Stimulated activated CD8-positive, alpha-beta memory T cell treated with anti-CD3 and anti-CD28 coated beads, Interleukin-15, amount 100 ng/mL, for 48 hours (primary cell): ENCODE data around the gene ODAD3.
"Not testable (repeated sequence)": the region's sequence is repeated elsewhere in the genome, so short reads cannot be mapped to it uniquely, and the experiment has no call there.

Source experiments
- DNase-seq, 2 donors: peaks; one replicate each; pipeline ENCODE4 v3.0.0-alpha.2; 2020; ENCODE audit warnings: low read depth in 2 of 2

ODAD3 gene

DNA sequence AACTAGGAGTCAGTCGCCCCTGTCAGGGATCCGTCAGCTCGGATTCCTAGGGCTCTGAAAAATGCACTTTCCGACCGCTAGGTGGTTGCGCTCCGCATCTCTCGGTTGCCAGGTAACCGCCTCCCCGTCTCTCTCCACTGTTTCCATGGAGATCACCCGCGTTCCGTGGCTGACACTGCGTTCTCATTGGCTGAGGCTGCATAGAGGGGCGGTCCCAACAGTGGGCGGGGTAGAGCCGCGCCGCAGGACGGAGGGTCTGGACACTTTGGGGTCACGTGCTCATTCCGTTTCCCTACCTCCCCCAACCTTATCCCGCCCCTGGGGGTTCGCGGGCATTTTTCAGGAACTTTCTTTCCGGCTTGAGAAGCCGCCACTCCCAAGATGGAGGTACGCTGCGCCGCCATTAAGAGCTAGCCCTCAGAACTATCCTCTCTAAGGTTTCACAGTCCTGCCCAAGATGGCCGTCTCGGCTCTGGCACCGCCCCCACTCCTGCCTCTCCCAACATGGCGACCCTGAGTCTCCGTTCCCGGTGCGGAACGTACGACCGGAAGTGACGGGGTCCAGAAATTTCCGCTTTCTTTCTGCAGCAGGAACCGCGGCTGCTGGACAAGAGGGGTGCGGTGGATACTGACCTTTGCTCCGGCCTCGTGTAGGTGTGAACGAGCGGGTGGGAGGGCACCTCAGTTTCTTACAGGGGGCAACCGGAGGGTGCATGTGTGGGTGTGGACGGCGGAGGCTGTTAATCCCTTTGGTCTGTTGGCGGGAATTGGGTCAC lies at the start of gene ODAD3, which contains the start of gene PRKCSH:
TSS of gene ODAD3 (minus strand) at position 65 of the 776 bp plus-strand sequence. CDS start 105 bp downstream, outside the sequence.
TSS of gene PRKCSH (plus strand) at position 579 of the 776 bp plus-strand sequence. CDS start 483 bp downstream, outside the sequence.
- peak; percentile 98 to 99 for DNase-seq

- DNase-seq, result no peak
Measured at GRCh38 chr19:11483366-11484111, 48.6 kb upstream of the ODAD3 start.

DNA sequence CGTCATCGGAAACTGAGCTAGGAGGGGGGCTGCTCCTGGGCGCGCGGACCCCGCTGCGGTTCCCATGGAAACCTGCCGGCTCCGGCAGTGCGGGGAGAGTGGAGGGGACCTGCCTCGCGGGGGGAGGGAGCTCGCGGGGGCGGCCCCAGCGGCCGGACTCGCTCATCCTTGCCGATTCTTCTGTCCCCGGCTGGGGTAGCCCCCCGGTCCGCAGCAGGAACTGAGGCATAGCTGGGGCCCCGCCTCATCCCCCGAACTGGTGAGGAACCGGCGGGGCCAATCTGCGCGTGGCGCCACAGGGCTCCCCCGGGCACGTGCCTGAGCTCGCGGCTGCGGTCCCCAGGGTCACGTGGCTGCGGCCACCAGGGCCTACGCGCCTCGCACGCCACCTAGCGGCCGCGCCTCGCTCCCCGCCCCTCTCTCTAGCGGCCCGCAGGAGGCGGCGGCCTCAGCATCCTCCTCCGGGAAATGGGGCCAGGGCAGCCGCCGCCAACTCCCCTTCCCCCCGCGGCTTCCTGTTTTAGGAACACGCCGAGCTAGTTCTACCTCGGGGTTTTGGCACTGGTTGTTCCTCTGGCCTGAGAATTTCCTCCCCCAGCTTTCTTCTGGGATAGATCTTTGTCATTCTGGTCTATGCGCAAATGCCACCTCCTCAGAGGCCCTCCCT lies 47.6 kb upstream of the ODAD3 start:
- peak; percentile 80 to 87 for DNase-seq

DNA sequence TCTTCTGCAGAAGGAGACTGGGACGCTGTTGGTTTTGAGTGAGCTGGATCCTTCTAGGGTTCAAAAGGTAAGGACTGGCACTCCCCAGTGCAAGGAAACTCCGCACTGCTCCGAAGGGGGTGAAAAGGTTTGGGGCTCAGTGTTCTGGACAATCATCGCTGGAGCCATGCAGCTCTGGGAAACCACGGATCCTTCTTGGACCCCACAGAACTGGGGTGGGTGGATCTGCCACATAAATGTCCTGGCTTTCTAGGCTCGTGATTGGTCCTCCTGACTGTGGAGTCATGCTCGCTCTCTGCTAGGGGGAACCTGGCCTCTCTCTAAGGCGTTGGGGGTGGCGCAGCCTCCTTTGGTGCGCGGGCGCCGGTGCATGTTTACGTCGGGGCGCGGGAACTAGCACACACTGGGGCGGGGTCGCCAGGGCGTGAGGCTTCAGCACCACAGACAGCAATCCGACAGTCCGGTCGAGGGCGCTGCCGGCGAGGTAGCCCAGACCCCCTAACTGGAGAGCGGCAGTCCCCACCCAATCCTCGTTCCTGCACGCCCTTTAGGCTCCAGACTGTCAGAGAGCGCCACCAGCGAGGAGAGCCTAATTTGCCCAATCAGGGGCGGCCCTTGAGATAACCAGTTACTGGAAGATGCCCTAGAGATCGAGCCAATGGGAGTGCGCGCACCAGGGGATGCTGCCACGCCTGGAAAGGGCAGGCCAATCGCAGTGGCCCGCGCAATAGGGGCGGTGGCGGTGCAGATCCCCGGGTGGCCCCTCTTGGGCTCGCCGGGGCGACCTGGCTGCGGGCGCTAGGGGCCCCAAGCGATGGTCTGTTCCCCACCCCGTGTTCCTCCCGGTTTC lies 46.8 kb upstream of the ODAD3 start:
- DNase-seq, result peak; percentile 83 to 89

GRCh38 chr19:11480715-11481533 lies 46.0 kb upstream of the ODAD3 start, which contains the start of gene ELAVL3:
TSS of gene ELAVL3 (minus strand) at chr19:11481046. CDS start at chr19:11480608, 438 bp downstream.
- no peak for DNase-seq

DNA sequence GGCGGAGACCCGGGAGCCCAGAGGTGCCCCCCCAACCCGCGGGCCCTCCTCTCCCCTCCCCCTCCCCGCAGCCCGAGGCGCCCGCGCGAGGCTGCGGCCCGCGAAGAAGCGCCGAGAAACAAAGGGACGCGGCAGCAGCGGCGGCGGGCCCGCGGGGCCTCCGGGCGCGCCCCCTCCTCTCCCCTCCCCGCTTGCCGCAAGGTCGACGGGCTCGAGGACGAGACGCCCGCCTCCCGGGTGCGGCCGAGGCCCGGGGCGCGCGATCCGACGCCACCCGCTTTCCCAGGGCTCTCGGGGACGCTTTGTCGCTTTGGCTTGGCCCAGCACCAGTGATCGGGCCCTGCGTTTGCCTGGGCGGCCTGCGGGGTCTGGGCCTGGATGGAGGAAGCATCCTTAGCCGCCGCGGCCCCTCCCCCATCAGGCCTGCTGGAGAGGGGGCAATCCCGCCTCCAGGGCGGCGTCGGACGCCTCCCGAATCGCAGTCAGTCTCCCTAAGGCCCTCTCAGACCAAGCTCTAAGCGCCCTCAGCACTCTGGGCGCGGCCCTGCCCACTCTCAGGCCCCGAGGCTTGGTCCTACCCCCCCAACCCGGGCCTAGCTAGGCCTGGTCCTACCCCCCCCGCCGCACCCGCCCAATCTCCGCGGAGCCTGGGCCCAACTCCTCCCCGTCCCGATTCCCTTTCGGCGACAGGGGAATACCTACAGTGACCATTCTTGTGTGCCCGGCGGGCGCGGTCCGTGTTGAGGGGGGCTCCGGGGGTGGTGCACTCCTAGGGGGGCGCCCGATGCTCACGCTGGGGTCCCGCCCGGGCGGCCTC lies 45.2 kb upstream of the ODAD3 start:
- DNase-seq, result no peak

- peak; percentile 21 to 27 for DNase-seq
Measured at GRCh38 chr19:11479090-11479897, 44.4 kb upstream of the ODAD3 start.

DNA sequence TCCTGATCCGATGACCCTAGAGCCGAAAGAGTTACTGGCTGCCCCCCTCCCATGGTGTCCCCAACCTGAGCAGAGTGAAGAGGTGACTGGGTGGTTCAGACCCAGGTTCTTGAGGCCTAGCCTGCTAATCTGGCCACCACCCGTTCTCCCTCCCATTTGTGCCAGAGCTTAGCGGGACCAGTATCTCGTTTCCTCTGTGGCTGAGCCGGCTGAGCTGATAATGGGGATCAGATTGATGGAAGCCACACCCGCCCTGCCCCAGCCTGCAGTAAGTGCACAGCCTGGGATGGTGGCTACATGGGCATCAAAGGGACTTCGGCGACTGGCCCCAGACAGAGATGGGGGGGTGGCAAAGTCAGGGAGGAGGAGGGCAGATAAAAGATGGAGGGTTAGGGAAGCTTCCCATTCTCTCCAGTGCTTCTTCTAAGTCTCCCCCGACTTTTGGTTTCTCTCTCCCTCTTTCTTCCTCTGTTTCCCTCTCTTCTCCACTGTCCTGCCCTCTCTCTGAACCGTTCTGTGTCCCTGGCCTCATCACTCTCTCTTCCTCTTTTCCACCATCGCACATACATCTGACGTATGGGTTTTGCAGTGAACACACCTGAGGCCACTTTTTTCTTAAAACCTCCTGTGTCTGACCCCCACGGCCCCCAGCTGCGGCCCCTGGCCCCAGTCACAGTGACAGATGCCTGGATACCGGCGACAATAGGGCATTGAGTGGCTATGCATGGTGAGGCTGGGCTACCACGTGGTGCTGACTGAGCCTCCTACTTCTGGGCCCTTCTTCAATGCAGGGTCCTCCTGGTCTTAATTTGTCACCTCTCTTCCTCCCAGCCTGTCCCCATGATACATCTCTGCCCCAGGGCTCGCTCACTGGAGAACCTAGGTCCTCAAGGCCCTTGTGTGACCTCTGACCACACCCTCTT lies 43.5 kb upstream of the ODAD3 start:
- DNase-seq, result no peak

DNA sequence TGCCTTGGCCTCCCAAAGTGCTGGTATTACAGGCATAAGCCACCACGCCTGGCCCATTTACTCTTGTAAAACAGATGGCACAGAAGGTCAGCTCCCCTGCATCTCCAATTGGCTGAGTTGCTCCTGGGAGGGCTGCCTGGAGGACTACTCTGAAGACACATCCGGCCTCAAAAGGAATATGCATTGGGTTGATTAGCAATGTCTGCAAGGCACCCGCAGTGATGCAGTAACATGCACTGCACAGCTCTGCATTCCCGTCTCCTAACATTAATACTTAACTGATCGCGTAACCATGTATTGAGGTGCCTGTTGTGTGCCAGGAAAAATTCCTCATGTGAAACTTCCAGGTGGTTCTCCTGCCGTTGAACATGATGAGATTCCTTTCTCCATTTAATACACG lies 40.9 kb upstream of the ODAD3 start:
- DNase-seq, result no peak

- DNase-seq, result not testable (repeated sequence)
Measured at GRCh38 chr19:11475343-11475742, 40.4 kb upstream of the ODAD3 start.

GRCh38 chr19:11473725-11474124 lies 38.8 kb upstream of the ODAD3 start:
- DNase-seq, result no peak

- not testable (repeated sequence) for DNase-seq
Measured at GRCh38 chr19:11468266-11468845, 33.4 kb upstream of the ODAD3 start.

GRCh38 chr19:11465600-11465999 lies 30.7 kb upstream of the ODAD3 start:
- DNase-seq, result no peak

DNA sequence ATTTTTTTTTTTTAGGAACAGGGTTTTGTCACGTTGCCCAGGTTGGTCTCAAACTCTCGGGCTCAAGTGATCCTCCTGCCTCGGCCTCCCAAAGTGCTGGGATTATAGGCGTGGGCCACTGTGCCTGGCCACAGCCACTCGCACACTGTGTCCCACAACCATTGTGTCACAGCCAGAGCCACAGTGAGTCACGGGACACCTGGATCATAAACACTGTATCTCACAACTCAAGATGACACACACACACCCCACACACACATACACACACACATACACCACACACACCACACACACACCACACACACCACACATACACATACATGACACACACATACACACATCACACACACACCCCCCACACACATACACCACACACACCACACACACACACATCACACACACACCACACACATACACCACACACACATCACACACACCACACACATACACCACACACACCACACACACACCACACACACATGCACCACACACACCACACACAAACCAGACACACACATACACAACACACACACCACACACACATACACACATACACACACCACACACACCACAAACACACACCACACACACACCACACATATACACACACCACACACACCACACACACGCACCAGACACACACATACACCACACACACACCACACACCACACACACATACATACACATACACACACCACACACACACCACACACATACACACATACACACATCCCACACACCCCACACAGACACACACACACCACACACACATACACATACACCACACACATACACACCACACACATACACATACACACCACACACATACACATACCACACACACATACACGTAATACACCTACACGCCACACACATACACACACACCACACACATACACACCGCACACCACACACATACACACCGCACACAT lies 29.7 kb upstream of the ODAD3 start:
- no peak for DNase-seq

DNA sequence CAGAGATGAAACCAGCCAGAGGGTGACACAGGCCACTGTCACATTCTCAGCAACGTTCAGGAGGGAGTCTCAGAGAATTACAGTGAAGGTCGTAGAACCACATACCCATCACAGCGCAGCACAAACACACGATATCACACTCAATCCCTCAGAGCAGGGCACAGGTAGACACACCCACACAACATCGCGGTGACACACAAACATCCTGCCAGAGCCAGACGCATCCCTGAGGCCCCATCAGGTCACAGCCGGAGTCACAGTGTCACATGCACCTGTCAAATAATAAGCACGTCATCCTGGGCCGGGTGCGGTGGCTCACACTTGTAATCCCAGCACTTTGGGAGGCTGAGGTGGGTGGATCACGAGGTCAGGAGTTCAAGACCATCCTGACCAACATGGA lies 28.5 kb upstream of the ODAD3 start:
- DNase-seq, result no peak

DNA sequence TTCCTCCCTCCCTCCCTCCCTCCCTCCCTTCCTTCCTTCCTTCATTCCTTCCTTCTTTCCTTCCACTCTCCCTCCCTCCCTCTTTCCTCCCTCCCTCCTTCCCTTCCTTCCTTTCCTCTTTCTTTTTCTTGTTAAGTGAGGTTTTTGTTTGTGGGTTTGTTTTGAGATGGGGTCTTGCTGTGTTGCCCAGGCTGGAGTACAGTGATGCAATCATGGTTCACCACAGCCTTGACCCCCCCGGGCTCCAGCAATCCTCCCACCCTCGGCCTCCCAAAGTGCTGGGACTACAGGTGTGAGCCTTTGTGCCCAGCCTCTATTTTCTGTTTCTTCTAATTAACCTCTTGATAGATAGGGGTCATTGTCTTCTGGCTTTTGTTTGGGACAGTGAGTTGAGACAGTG lies 26.5 kb upstream of the ODAD3 start:
- no peak for DNase-seq
